ENCODE data around the gene GRIA1.

- TF ChIP-seq CTCF (IDR thresholded peaks at IDR 0.05) (no peak), USF2 (CRISPR knock-in tag; IDR thresholded peaks at IDR 0.05) (no peak), ELF4 (CRISPR knock-in tag; IDR thresholded peaks at IDR 0.05; ENCODE audit: low read depth) (no peak), FOXP1 (CRISPR knock-in tag; IDR thresholded peaks at IDR 0.05; ENCODE audit: borderline replicate concordance) (no peak)
Observed at GRCh38 chr5:153613144-153613543, 122.7 kb downstream of the GRIA1 start.

Data from WTC11 (cell line).